HEK293T (cell line): ENCODE measurements around the gene ATF7IP.

Experiments used
- CTCF ChIA-PET: fragments of 350-600 bp; formaldehyde crosslinking; extraction: SDS; loops from one replicate; lab custom pipeline; 2021; ENCODE audit warnings: antibody characterized with exemption, inconsistent platforms; lab: Yijun Ruan, JAX
- POLR2A ChIA-PET: fragments of 350-600 bp; formaldehyde crosslinking; extraction: SDS; loops from one replicate; lab custom pipeline; 2020; ENCODE audit warnings: antibody characterized with exemption, inconsistent platforms; lab: Yijun Ruan, JAX
- DNase-seq: peaks from one replicate; pipeline ENCODE4 v3.0.0; 2012; ENCODE audit warnings: mixed read lengths; ENCODE audit errors: extremely low spot score
- ARNT ChIP-seq: fragments of 450-650 bp; IDR thresholded peaks from 2 replicates; pipeline ENCODE4 v1.6.1; 2017; ENCODE audit warnings: mild to moderate bottlenecking
- BHLHE40 ChIP-seq: fragments of 450-650 bp; IDR thresholded peaks from 2 replicates; pipeline ENCODE4 v1.6.1; 2016; ENCODE audit warnings: mild to moderate bottlenecking, moderate library complexity, borderline replicate concordance
- CTBP1 ChIP-seq: fragments of 450-650 bp; IDR thresholded peaks from 2 replicates; pipeline ENCODE4 v1.6.1; 2016; ENCODE audit warnings: borderline replicate concordance
- ELF4 ChIP-seq: fragments of 450-650 bp; IDR thresholded peaks from 2 replicates; pipeline ENCODE4 v1.6.1; 2017; ENCODE audit warnings: antibody characterized with exemption
- FOXA1 ChIP-seq: fragments of 450-650 bp; IDR thresholded peaks from 2 replicates; pipeline ENCODE4 v1.6.1; 2016; ENCODE audit warnings: mild to moderate bottlenecking
- FOXK2 ChIP-seq: fragments of 450-650 bp; IDR thresholded peaks from 2 replicates; pipeline ENCODE4 v1.6.1; 2016; ENCODE audit warnings: mild to moderate bottlenecking
- FOXM1 ChIP-seq: fragments of 450-650 bp; IDR thresholded peaks from 2 replicates; pipeline ENCODE4 v1.6.1; 2017; ENCODE audit warnings: mild to moderate bottlenecking, borderline replicate concordance
- HDGF ChIP-seq: fragments of 450-650 bp; IDR thresholded peaks from 2 replicates; pipeline ENCODE4 v1.6.1; 2017; ENCODE audit warnings: antibody characterized with exemption, borderline replicate concordance
- L3MBTL2 ChIP-seq: fragments of 450-650 bp; conservative IDR thresholded peaks from 2 replicates; pipeline ENCODE4 v1.6.1; 2016; ENCODE audit warnings: mild to moderate bottlenecking
- LEF1 ChIP-seq: fragments of 450-650 bp; IDR thresholded peaks from 2 replicates; pipeline ENCODE4 v1.6.1; 2017; ENCODE audit warnings: mild to moderate bottlenecking, borderline replicate concordance
- NFRKB ChIP-seq: fragments of 450-650 bp; IDR thresholded peaks from 2 replicates; pipeline ENCODE4 v1.6.1; 2016; ENCODE audit warnings: mild to moderate bottlenecking, moderate library complexity
- SP1 ChIP-seq: fragments of 450-650 bp; IDR thresholded peaks from 2 replicates; pipeline ENCODE4 v1.6.1; 2017
- SUZ12 ChIP-seq: fragments of 450-650 bp; IDR thresholded peaks from 2 replicates; pipeline ENCODE4 v1.6.1; 2016; ENCODE audit warnings: mild to moderate bottlenecking
- TARDBP ChIP-seq: fragments of 450-650 bp; IDR thresholded peaks from 2 replicates; pipeline ENCODE4 v1.6.1; 2016
- ZNF384 ChIP-seq: fragments of 450-650 bp; IDR thresholded peaks from 2 replicates; pipeline ENCODE4 v1.6.1; 2016
- TF ChIP-seq, protein P1 (sequence below): fragments of 450-650 bp; IDR thresholded peaks from 2 replicates; pipeline ENCODE4 v1.6.1; 2016

The ATF7IP gene

DNA sequence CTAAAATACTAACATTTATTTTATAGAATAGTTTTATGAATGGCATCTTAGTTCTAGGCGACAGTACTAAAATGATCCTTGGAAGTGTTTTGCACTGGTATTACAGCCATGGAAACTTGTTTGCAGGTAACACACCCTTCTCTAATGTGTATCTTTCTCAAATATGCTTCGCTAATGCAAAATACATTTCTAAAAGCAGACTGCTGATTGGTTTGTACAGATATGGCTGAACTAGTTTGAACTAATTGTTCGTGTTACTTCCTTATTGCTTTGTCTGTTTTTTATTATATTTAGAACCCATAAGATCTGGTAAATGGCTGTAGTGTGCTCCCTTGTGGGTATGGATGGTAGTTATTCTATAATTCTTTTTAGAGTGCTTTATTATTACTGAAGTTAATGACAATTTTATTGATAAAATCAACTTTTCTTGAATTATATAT lies 53.0 kb downstream of the ATF7IP start:
- ChIA-PET CTCF (no interaction called here), POLR2A (no interaction called here)
- no peak for DNase-seq
- TF ChIP-seq HDGF (no peak), LEF1 (no peak), FOXK2 (no peak), NFRKB (no peak), BHLHE40 (no peak), SP1 (no peak), SUZ12 (no peak), ELF4 (no peak)
- TF ChIP-seq, protein P1, sequence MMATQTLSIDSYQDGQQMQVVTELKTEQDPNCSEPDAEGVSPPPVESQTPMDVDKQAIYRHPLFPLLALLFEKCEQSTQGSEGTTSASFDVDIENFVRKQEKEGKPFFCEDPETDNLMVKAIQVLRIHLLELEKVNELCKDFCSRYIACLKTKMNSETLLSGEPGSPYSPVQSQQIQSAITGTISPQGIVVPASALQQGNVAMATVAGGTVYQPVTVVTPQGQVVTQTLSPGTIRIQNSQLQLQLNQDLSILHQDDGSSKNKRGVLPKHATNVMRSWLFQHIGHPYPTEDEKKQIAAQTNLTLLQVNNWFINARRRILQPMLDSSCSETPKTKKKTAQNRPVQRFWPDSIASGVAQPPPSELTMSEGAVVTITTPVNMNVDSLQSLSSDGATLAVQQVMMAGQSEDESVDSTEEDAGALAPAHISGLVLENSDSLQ, result no peak

GRCh38 chr12:14422516-14423230 lies 57.2 kb downstream of the ATF7IP start:
- DNase-seq, result no peak
- ChIA-PET CTCF (no interaction called here), POLR2A (no interaction called here)
- TF ChIP-seq SP1 (no peak), FOXM1 (no peak), ZNF384 (no peak), HDGF (no peak), ARNT (no peak), LEF1 (no peak)

GRCh38 chr12:14424545-14424944 lies 59.1 kb downstream of the ATF7IP start:
- ChIA-PET POLR2A (no interaction called here), CTCF (no interaction called here)
- DNase-seq, result no peak
- no peak for TF ChIP-seq ARNT
- TF ChIP-seq BHLHE40, result no peak
- TF ChIP-seq ELF4, result no peak
- no peak for TF ChIP-seq ZNF384
- TF ChIP-seq HDGF, result no peak
- no peak for TF ChIP-seq SUZ12
- no peak for TF ChIP-seq FOXK2
- no peak for TF ChIP-seq FOXA1
- TF ChIP-seq LEF1, result no peak
- TF ChIP-seq CTBP1, result no peak

DNA sequence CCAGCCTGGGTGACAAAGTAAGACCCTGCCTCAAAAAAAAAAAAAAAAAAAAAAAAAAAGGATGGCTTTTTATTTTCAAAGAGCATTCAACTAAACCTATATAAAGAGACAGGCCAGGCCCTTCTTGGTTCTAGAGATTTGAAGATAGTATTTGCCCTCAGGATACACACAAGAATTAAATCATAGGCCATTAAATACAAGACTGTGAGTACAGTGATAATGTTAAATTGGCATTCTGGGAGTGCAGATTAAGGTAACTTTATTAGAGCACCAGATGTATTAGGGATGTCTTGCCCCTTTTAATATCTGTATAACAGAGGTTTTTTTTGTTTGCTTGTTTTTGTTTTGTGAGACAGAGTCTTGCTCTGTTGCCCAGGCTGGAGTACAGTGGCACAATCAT lies 61.3 kb downstream of the ATF7IP start:
- no peak for TF ChIP-seq ARNT
- no peak for TF ChIP-seq HDGF
- no peak for TF ChIP-seq ZNF384
- no peak for TF ChIP-seq SUZ12
- TF ChIP-seq TARDBP, result no peak
- TF ChIP-seq FOXA1, result no peak
- no peak for TF ChIP-seq FOXK2
- TF ChIP-seq ELF4, result no peak
- no peak for TF ChIP-seq NFRKB
- TF ChIP-seq SP1, result no peak
- TF ChIP-seq, protein P1, result no peak
- no peak for TF ChIP-seq CTBP1
- no peak for TF ChIP-seq BHLHE40
- TF ChIP-seq LEF1, result no peak
- no peak for TF ChIP-seq FOXM1
- no peak for TF ChIP-seq L3MBTL2
- CTCF ChIA-PET, result interaction anchor here (0.7 kb wide), 1 partner anchor 313 kb away, joined by 4 read pairs; no protein-coding TSS in a partner anchor
- POLR2A ChIA-PET, result no interaction called here
- DNase-seq, result no peak

GRCh38 chr12:14427929-14428328 lies 62.4 kb downstream of the ATF7IP start:
- CTCF ChIA-PET, result no interaction called here
- TF ChIP-seq ARNT, result no peak
- TF ChIP-seq FOXM1, result no peak
- TF ChIP-seq SUZ12, result no peak
- no peak for TF ChIP-seq TARDBP
- TF ChIP-seq L3MBTL2, result no peak
- DNase-seq, result no peak
- POLR2A ChIA-PET, result no interaction called here

GRCh38 chr12:14430394-14430986 lies 65.0 kb downstream of the ATF7IP start:
- ChIA-PET CTCF (no interaction called here), POLR2A (no interaction called here)
- TF ChIP-seq SP1, result no peak
- no peak for TF ChIP-seq HDGF
- TF ChIP-seq FOXA1, result no peak
- no peak for TF ChIP-seq ZNF384
- TF ChIP-seq L3MBTL2, result no peak
- TF ChIP-seq FOXK2, result no peak
- TF ChIP-seq ARNT, result no peak
- TF ChIP-seq, protein P1, result no peak
- TF ChIP-seq TARDBP, result no peak
- no peak for TF ChIP-seq BHLHE40
- no peak for TF ChIP-seq SUZ12
- no peak for TF ChIP-seq NFRKB
- no peak for TF ChIP-seq LEF1
- no peak for TF ChIP-seq FOXM1
- TF ChIP-seq ELF4, result no peak
- no peak for DNase-seq
